H1 (cell line): Measurements from ENCODE around the gene EGF. TPM values are rescaled to one million over a fixed set of nuclear protein-coding genes. Genes with fewer than 3 reads are reported as not detected.

ENCODE experiments used
- BACH1 ChIP-seq: IDR thresholded peaks from 2 replicates; pipeline ENCODE4 v1.6.1; 2012; ENCODE audit warnings: low read length, improper control_type of control experiment
- polyA plus RNA-seq, 7 experiments: library from polyadenylated mRNA; depleted of rRNA in 3 of 7; stranded (reverse) in 5 of 7; unstranded in 2 of 7; fragments of >200 nt in 5 of 7; fragments of 200-250 nt in 2 of 7; gene quantifications; 1 replicate in 5 of 7; 2 replicates in 1 of 7; 4 replicates in 1 of 7; pipeline versions ENCODE4 v1.2.1 to v1.2.3, GENCODE V29; 2011 to 2013; ENCODE audit warnings: missing spikeins in 2 of 7, mixed read lengths in 2 of 7
- total RNA-seq: library from RNA; stranded (reverse); fragmentation: NEBNext Ultra II Directional; extraction: Animal tissue kit (Norgen Biotek cat#: 25700); gene quantifications from 2 replicates; pipeline ENCODE4 v1.2.1, GENCODE V29; 2021

EGF gene
- total and polyA plus RNA-seq, 2 of the 8 experiments (the other 6 are each of a cell fraction or from before 2014, with no cell fraction given), result 1.5 to 2.6 TPM

DNA sequence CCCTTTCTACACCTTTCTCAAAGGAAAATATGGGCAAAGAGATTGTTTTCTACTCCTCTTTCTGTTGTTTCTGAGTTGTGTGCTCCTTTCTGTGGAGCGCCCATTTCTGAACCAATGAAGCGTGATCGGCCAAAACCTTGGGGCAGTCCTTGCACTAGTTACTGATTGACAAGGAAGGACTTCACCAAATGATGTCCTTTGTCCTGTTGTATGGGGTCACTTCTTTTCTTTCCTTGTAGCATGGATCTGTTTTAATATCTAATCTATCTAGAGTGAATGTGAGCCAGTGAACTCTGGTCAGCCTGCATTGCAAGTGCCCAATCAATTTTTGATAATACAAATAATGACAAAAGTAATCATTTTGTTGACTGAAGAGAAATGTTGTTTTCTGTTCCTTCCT is 94.5 kb downstream of the EGF start (continued):
- no peak for TF ChIP-seq BACH1
